ENCODE results near the gene ITGB8. TPM values are rescaled to one million over a fixed set of nuclear protein-coding genes. Genes with fewer than 3 reads are reported as not detected.

The ITGB8 gene
- total RNA-seq, 1 donor, result 13.0 TPM

DNA sequence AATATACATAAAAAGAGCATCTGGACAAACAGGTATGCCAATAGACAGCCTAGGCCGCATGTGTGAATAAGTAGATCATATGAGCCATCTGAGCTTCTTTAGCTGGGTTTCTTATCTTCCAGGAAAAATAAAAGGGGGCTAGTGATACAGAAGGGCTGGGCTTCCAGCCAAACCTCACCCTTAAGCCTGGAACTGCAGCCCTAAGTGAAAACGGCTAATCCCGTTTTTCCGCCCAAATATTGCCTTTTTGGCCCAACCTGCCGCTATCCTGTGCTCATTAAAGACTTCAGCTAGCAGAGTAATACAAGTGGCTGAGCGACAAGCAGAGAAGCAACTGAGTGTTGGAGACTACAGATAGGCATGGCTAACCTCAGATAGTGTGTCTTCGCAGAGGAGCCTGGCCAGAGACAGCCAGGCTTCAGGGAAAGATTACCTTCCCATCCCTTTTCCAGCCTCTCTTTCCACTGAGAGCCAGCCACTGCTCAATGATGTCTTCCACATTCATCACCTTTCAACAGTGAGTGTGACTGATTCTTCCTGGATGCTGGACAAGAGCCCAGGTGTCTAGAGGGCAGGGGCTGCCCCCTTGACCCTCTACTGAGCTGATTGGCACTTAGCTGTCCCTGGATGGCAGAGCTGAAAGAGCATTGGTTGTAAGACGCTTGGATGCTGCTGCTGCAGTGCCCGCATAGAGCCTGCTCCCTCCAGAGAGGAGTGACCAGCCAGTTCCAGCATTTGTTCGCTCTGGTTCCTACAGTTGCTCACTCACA, 108.9 kb downstream of the ITGB8 start:
- TF ChIP-seq, protein P1, sequence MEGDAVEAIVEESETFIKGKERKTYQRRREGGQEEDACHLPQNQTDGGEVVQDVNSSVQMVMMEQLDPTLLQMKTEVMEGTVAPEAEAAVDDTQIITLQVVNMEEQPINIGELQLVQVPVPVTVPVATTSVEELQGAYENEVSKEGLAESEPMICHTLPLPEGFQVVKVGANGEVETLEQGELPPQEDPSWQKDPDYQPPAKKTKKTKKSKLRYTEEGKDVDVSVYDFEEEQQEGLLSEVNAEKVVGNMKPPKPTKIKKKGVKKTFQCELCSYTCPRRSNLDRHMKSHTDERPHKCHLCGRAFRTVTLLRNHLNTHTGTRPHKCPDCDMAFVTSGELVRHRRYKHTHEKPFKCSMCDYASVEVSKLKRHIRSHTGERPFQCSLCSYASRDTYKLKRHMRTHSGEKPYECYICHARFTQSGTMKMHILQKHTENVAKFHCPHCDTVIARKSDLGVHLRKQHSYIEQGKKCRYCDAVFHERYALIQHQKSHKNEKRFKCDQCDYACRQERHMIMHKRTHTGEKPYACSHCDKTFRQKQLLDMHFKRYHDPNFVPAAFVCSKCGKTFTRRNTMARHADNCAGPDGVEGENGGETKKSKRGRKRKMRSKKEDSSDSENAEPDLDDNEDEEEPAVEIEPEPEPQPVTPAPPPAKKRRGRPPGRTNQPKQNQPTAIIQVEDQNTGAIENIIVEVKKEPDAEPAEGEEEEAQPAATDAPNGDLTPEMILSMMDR (IDR thresholded peaks at IDR 0.05; ENCODE audit: insufficient read depth, low read depth, low read length), result no peak
- no peak for DNase-seq (ENCODE audit: low read depth)
- H3K4me3 ChIP-seq (ENCODE audit: low read depth, low read length), result no peak overlapping the region

DNA sequence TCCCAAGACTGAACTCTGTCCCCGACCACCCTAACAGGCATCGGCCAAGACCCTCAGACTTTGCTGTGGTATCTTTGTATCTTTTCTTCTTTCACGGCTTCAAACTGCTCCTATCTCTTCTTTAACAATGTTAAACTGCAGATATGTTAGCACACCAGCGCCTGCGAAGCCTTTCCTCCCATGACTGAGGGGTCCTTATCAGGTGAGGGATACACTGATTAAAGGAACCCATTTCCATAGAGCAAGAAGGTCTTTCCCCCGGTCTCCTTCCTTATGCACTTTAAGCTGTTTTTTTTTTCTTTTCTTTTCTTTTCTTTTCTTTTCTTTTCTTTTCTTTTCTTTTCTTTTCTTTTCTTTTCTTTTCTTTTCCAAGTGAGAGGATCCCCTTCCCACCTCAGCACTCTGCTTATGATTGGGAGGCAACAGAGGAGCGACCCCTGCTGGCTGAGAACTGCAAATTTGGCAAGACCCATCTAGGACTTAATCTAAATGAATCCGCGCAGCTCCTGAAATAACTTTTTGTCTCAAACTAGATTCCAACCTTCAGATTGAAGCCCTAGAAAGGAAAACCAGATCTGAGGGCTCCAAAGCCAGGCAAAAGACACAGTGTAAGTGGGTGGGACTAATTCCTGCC, 109.9 kb downstream of the ITGB8 start:
- no peak overlapping the region for H3K4me3 ChIP-seq (ENCODE audit: low read depth, low read length)
- TF ChIP-seq, protein P1 (IDR thresholded peaks at IDR 0.05; ENCODE audit: insufficient read depth, low read depth, low read length), result peak; percentile 58
- DNase-seq (ENCODE audit: low read depth), result peak; percentile 54

DNA sequence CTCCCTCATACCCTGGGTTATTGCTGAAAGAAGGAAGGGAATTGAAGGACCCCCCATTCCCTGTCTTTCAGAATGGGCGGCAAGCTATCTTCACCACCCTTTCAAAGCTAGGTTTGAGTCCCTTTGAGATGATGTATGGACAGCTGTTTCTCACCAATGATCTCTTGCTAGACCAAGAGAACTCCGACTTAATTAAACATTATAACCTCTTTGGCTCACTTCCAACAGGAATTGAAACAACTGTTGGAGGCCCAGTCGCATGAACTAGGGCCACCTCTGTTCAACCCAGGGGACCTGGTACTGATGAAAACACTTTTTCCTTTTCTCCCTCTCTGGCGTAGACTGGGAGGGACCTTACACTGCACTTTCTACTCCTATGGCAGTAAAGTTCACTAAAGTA, 110.6 kb downstream of the ITGB8 start:
- TF ChIP-seq, protein P1 (IDR thresholded peaks at IDR 0.05; ENCODE audit: insufficient read depth, low read depth, low read length), result no peak
- no peak for DNase-seq (ENCODE audit: low read depth)
- no peak overlapping the region for H3K4me3 ChIP-seq (ENCODE audit: low read depth, low read length)

DNA sequence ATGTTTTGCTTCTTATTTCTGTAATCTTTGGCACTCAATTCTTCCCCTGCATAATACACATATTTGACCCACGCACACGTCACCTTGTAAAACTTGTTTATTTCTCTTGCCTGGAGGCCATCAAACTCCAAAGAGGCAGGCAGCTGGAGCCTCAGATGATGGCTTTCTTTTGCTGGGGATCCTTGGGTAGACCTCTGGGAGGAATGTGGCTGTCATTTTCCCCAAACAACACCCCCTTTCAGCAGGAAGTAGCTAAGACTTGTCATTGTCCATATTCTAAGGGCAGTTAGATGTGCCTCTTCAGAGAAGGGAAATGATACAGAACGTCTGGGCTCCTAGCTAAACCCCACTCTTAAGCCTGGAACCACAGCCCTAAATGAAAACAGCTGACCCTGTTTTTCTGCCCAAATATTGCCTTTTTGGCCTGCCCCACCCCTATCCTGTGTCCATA, 111.3 kb downstream of the ITGB8 start:
- peak; percentile 62 for DNase-seq (ENCODE audit: low read depth)
- no peak overlapping the region for H3K4me3 ChIP-seq (ENCODE audit: low read depth, low read length)
- TF ChIP-seq, protein P1 (IDR thresholded peaks at IDR 0.05; ENCODE audit: insufficient read depth, low read depth, low read length), result no peak

DNA sequence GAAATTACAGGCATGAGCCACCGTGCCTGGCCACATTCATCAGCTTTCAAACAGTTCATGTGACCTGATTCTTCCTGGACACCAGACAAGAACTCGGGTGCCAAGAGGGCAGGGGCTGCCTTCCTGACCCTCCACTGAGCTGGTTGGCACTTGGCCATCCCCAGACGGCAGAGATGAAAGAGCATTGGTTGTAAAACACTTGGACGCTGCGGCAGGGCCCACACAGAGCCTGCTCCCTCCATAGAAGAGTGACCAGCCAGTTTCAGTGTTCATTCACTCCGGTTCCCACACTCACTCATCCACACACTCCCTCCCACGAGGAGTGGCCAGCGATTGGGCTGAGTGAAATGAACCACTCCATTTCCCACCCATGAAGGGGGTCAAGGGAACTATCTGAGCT, 112.3 kb downstream of the ITGB8 start:
- TF ChIP-seq, protein P1 (IDR thresholded peaks at IDR 0.05; ENCODE audit: insufficient read depth, low read depth, low read length), result no peak

DNA sequence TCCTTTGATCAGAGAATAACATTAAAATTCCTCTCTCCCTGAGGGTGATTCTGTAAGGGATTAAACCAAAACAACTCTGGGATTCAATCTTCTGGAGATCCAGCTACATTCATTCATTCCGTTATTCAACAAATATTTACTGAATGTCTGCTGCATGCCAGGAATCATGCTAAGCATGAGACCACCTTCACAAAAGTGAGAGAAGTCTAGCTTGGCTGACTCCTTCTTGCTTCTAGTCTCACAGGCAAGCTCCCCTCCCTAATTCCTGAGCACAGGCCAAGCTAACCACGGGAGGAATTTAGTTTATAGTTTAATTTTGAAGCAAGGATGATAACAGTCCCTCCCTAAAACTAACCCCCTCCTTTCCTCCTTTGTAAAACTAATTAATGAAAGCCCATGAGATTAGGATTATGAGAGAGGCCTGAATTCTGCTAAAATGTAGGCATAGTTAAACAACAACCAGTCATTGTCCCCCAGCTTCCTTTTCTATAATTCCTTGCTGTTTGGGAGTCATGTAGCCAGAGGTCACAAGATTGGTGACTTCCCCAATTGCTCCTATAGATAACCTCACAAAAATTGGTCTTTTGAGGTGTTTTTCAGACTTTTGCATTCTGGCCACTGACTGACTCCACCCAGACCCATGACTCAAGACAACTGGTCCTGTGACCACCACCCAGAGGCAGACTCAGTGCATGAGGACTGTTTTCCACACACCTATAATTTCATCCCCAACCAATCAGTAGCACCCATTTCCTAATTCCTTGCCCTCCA, 113.5 kb downstream of the ITGB8 start:
- TF ChIP-seq, protein P1 (IDR thresholded peaks at IDR 0.05; ENCODE audit: insufficient read depth, low read depth, low read length), result no peak
- DNase-seq (ENCODE audit: low read depth), result no peak
- no peak overlapping the region for H3K4me3 ChIP-seq (ENCODE audit: low read depth, low read length)

More for the DNA sequence above, 112.3 kb downstream of the ITGB8 start:
- DNase-seq (ENCODE audit: low read depth), result no peak
- H3K4me3 ChIP-seq (ENCODE audit: low read depth, low read length), result no peak overlapping the region

Measured in fibroblast of villous mesenchyme (primary cell).